MM.1S (cell line): ENCODE measurements around the gene MSL2.

Source experiments
- DNase-seq: peaks from one replicate; pipeline ENCODE4 v3.0.0-alpha.2; 2015
- H2AFZ ChIP-seq: fragments of 300-600 bp; sonication (generic); 2 replicates; pipeline ENCODE4 v1.6.0; 2016; ENCODE audit warnings: antibody characterized with exemption, low read length
- H3F3A ChIP-seq: fragments of 300-600 bp; sonication (generic); 2 replicates; pipeline ENCODE4 v1.6.1; 2016; ENCODE audit warnings: mild to moderate bottlenecking, antibody characterized with exemption, low read length, moderate library complexity, mixed read lengths; ENCODE audit not compliant: insufficient read depth
- H3K27ac ChIP-seq: fragments of 300-600 bp; sonication (generic); 2 replicates; pipeline ENCODE4 v1.5.1; 2016; ENCODE audit warnings: mild to moderate bottlenecking, low read length
- H3K27me3 ChIP-seq: fragments of 300-600 bp; sonication (generic); replicated peaks from 2 replicates; pipeline ENCODE4 v1.6.0; 2016; ENCODE audit warnings: low read length; ENCODE audit not compliant: insufficient read depth
- H3K36me3 ChIP-seq: fragments of 300-600 bp; sonication (generic); replicated peaks from 2 replicates; pipeline ENCODE4 v1.6.1; 2016; ENCODE audit warnings: mild to moderate bottlenecking, low read length, mixed read lengths; ENCODE audit not compliant: insufficient read depth
- H3K4me1 ChIP-seq: fragments of 300-600 bp; sonication (generic); 2 replicates; pipeline ENCODE4 v1.6.1; 2016; ENCODE audit warnings: low read length, mixed read lengths
- H3K4me2 ChIP-seq: fragments of 300-600 bp; sonication (generic); 2 replicates; pipeline ENCODE4 v1.6.0; 2016; ENCODE audit warnings: low read depth, low read length
- H3K4me3 ChIP-seq: fragments of 300-600 bp; sonication (generic); 2 replicates; pipeline ENCODE4 v1.5.1; 2016; ENCODE audit warnings: low read length, mixed read lengths
- H3K79me2 ChIP-seq: fragments of 300-600 bp; sonication (generic); 2 replicates; pipeline ENCODE4 v1.6.1; 2016; ENCODE audit warnings: mixed run types, low read length, mixed read lengths
- H3K9ac ChIP-seq: fragments of 300-600 bp; sonication (generic); 2 replicates; pipeline ENCODE4 v1.6.1; 2016; ENCODE audit warnings: low read length, mixed read lengths
- H3K9me2 ChIP-seq: fragments of 300-600 bp; sonication (generic); replicated peaks from 2 replicates; pipeline ENCODE4 v1.6.1; 2016; ENCODE audit warnings: mild to moderate bottlenecking, low read length, mixed read lengths; ENCODE audit not compliant: insufficient read depth
- H3K9me3 ChIP-seq: fragments of 300-600 bp; sonication (generic); replicated peaks from 2 replicates; pipeline ENCODE4 v1.6.1; 2016; ENCODE audit warnings: mild to moderate bottlenecking, low read length, mixed read lengths; ENCODE audit not compliant: insufficient read depth
- H4K20me1 ChIP-seq: fragments of 300-600 bp; sonication (generic); 2 replicates; pipeline ENCODE4 v1.6.1; 2016; ENCODE audit warnings: mild to moderate bottlenecking, low read length, moderate library complexity, mixed read lengths; ENCODE audit not compliant: insufficient read depth
- CTCF ChIP-seq: fragments of 300-600 bp; sonication (generic); IDR thresholded peaks from 2 replicates; pipeline ENCODE4 v1.5.1; 2016; ENCODE audit warnings: antibody characterized with exemption, low read length, mixed read lengths
- EZH2 ChIP-seq: fragments of 300-600 bp; sonication (generic); optimal IDR thresholded peaks from 2 replicates; pipeline ENCODE3; 2017; ENCODE audit warnings: low read depth, mild to moderate bottlenecking, antibody characterized with exemption, low read length, mixed read lengths
- EZH2phosphoT487 ChIP-seq: fragments of 300-600 bp; sonication (generic); IDR thresholded peaks from 2 replicates; pipeline ENCODE4 v1.6.1; 2018; ENCODE audit warnings: antibody characterized with exemption, low read length

The MSL2 gene

DNA sequence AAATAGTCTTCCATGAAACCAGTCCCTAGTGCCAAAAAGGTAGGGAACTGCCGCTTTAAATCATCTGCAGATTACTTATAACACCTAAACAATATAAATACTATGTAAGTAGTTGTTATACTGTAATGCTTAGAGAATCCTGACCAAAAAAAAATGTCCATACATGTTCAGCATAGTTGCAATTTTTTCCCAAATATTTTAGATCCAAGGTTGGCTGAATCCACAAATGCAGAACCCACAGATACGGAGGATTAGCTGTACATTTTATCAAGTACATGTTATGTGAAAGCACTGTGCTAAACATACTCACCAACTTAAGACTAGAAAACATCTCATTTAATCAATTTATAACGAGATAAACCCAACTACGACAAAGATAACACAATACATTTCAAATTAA, 9.3 kb downstream of the MSL2 start:
- H3K27ac ChIP-seq, result no peak overlapping the region
- no peak overlapping the region for H3K9ac ChIP-seq
- peaks cover 95% of the 10 kb centered on the region for H4K20me1 ChIP-seq
- peaks cover 29% of the 10 kb centered on the region; the same call in 1 of the 2 replicates for H3K4me1 ChIP-seq
- no peaks in the 10 kb centered on the region for H3K27me3 ChIP-seq
- no peak overlapping the region for H3K4me3 ChIP-seq
- TF ChIP-seq EZH2, result no peak
- TF ChIP-seq CTCF, result no peak
- no peak for TF ChIP-seq EZH2phosphoT487
- 0 out of 2 replicates have a peak, but pooled peaks cover 4% of the 10 kb centered on the region for H3F3A ChIP-seq
- no peak for DNase-seq
- H3K4me2 ChIP-seq, result no peak overlapping the region
- no peaks in the 10 kb centered on the region for H3K36me3 ChIP-seq
- no peaks in the 10 kb centered on the region for H3K9me3 ChIP-seq
- H2AFZ ChIP-seq, result no peak overlapping the region
- peaks cover 100% of the 10 kb centered on the region for H3K79me2 ChIP-seq
- no peaks in the 10 kb centered on the region for H3K9me2 ChIP-seq

DNA sequence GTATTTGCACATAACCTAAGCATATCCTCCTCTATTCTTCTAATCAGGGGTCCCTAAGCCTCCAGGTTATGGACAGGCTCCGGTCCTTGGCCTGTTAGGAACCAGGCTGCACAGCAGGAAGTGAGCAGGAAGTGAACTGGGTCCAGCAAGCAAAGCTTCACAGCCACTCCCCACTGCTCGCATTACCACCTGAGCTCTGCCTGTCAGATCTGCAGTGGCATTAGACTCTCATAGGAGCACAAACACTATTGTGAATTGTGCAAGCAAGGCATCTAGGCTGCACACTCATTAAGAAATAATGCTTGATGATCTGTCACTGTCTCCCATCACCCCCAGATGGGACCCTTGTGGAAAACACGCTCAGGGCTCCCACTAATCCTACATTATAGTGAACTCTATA, 9.8 kb downstream of the MSL2 start:
- no peaks in the 10 kb centered on the region for H3K9me2 ChIP-seq
- no peak overlapping the region for H2AFZ ChIP-seq
- H3F3A ChIP-seq, result no peaks in the 10 kb centered on the region
- no peak overlapping the region for H3K4me2 ChIP-seq
- H3K27me3 ChIP-seq, result no peaks in the 10 kb centered on the region
- H3K4me1 ChIP-seq, result peaks cover 29% of the 10 kb centered on the region; the same call in 1 of the 2 replicates
- DNase-seq, result peak; percentile 23
- no peaks in the 10 kb centered on the region for H3K36me3 ChIP-seq
- H3K4me3 ChIP-seq, result no peak overlapping the region
- TF ChIP-seq EZH2phosphoT487, result no peak
- TF ChIP-seq EZH2, result no peak
- no peak for TF ChIP-seq CTCF
- no peaks in the 10 kb centered on the region for H3K9me3 ChIP-seq
- peaks cover 100% of the 10 kb centered on the region for H3K79me2 ChIP-seq
- H3K9ac ChIP-seq, result no peak overlapping the region
- peaks cover 94% of the 10 kb centered on the region for H4K20me1 ChIP-seq
- no peak overlapping the region for H3K27ac ChIP-seq

DNA sequence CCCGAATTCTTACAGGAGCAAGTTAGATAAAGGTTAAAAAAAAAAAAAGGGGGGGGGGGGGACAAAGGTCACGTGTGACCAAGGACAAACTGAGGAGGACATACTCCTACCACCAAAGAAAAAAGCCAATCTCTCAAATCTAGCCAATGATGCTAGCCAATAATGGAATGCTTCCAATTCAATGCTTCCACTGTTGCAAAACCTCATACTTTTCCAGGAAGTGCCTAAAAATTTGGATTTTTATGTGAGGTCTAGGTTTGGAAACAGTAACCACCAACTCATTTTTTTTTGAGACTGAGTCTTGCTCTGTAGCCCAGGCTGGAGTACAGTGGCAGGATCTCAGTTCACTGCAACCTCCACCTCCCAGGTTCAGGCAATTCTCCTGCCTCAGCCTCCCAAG, 11.4 kb downstream of the MSL2 start:
- Histone ChIP-seq H3K27me3 (no peaks in the 10 kb centered on the region), H3K9ac (no peak overlapping the region), H3K9me2 (no peaks in the 10 kb centered on the region)

More for the DNA sequence above, 11.4 kb downstream of the MSL2 start:
- Histone ChIP-seq H3K4me2 (no peak overlapping the region), H3K79me2 (peaks cover 100% of the 10 kb centered on the region), H3K27ac (no peak overlapping the region), H3K9me3 (no peaks in the 10 kb centered on the region), H2AFZ (no peak overlapping the region), H3K4me1 (peaks cover 25% of the 10 kb centered on the region; the same call in 1 of the 2 replicates), H3F3A (no peaks in the 10 kb centered on the region), H3K36me3 (no peaks in the 10 kb centered on the region), H4K20me1 (peaks cover 93% of the 10 kb centered on the region), H3K4me3 (no peak overlapping the region)
- DNase-seq, result no peak
- TF ChIP-seq CTCF (no peak), EZH2 (no peak)
